ENCODE measurements around the gene USP6NL.

- TF ChIP-seq CTCF (IDR thresholded peaks at IDR 0.05) (no peak), POLR2A (IDR thresholded peaks at IDR 0.05) (no peak)
Measured at GRCh38 chr10:11602358-11602757, 9.1 kb downstream of the USP6NL start.

Measured in testis (tissue), 2 donors.